Medulla oblongata (tissue), 1 donor: ENCODE measurements around the gene ANKRD13B.

Experiments used
- DNase-seq: peaks from one replicate; pipeline ENCODE4 v3.0.0-alpha.2; 2015; ENCODE audit errors: extremely low spot score

The ANKRD13B gene

GRCh38 chr17:29594519-29595090 lies 1.7 kb downstream of the ANKRD13B start:
- no peak for DNase-seq

GRCh38 chr17:29595107-29595942 lies 2.4 kb downstream of the ANKRD13B start:
- no peak for DNase-seq

- no peak for DNase-seq
Observed at GRCh38 chr17:29595943-29596774, 3.2 kb downstream of the ANKRD13B start.

- DNase-seq, result no peak
Observed at GRCh38 chr17:29596811-29597210, 3.9 kb downstream of the ANKRD13B start.

GRCh38 chr17:29597361-29598172 lies 4.6 kb downstream of the ANKRD13B start:
- no peak for DNase-seq

- DNase-seq, result no peak
Observed at GRCh38 chr17:29603109-29603674, 10.3 kb downstream of the ANKRD13B start.

- DNase-seq, result no peak
Observed at GRCh38 chr17:29607557-29608195, 14.7 kb downstream of the ANKRD13B start.

- no peak for DNase-seq
Observed at GRCh38 chr17:29608986-29609385, 16.1 kb downstream of the ANKRD13B start.

- no peak for DNase-seq
Observed at GRCh38 chr17:29610395-29610794, 17.5 kb downstream of the ANKRD13B start.

GRCh38 chr17:29611351-29612093 lies 18.6 kb downstream of the ANKRD13B start:
- DNase-seq, result no peak

GRCh38 chr17:29612094-29612403 lies 19.1 kb downstream of the ANKRD13B start:
- no peak for DNase-seq

GRCh38 chr17:29612404-29613280 lies 19.7 kb downstream of the ANKRD13B start:
- DNase-seq, result no peak

GRCh38 chr17:29613352-29613837 lies 20.5 kb downstream of the ANKRD13B start:
- DNase-seq, result peak; percentile 91

GRCh38 chr17:29613856-29614255 lies 20.9 kb downstream of the ANKRD13B start:
- no peak for DNase-seq

- peak; percentile 80 for DNase-seq
Observed at GRCh38 chr17:29614349-29615047, 21.6 kb downstream of the ANKRD13B start.

GRCh38 chr17:29615048-29615385 lies 22.1 kb downstream of the ANKRD13B start:
- DNase-seq, result no peak

GRCh38 chr17:29615492-29616299 lies 22.8 kb downstream of the ANKRD13B start:
- DNase-seq, result peak; percentile 97
